ENCODE measurements around the gene DCLRE1B.

DNA sequence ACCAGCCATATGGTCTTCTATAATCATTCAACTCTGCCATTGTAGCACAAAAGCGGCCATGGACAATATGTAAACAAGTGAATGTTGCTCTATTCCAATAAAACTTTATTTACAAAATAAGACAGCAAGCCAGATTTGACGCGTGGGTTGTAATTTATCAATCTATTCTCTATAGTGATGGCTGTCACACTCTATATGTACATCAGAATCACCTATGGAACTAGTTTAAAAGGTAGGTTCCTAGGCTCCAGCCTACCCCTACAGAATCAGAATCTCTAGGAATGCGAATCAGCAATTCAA is 25.4 kb upstream of the DCLRE1B start:
- TF ChIP-seq, protein P1, sequence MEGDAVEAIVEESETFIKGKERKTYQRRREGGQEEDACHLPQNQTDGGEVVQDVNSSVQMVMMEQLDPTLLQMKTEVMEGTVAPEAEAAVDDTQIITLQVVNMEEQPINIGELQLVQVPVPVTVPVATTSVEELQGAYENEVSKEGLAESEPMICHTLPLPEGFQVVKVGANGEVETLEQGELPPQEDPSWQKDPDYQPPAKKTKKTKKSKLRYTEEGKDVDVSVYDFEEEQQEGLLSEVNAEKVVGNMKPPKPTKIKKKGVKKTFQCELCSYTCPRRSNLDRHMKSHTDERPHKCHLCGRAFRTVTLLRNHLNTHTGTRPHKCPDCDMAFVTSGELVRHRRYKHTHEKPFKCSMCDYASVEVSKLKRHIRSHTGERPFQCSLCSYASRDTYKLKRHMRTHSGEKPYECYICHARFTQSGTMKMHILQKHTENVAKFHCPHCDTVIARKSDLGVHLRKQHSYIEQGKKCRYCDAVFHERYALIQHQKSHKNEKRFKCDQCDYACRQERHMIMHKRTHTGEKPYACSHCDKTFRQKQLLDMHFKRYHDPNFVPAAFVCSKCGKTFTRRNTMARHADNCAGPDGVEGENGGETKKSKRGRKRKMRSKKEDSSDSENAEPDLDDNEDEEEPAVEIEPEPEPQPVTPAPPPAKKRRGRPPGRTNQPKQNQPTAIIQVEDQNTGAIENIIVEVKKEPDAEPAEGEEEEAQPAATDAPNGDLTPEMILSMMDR (IDR thresholded peaks at IDR 0.05), result no peak
- no peak for TF ChIP-seq EZH2 (IDR thresholded peaks at IDR 0.05; ENCODE audit: borderline replicate concordance, insufficient read depth, low read depth, low read length, poor library complexity, severe bottlenecking)

All from B cell (primary cell).